Erythroblast (primary cell): Measurements from ENCODE around the gene GREM2.

Experiments used
- GATA1 ChIP-seq: IDR thresholded peaks from 2 replicates; pipeline ENCODE4 v1.6.1; 2011; ENCODE audit warnings: low read depth, mild to moderate bottlenecking, control low read depth, low read length, moderate library complexity
- POLR2A ChIP-seq: IDR thresholded peaks from 2 replicates; pipeline ENCODE4 v1.6.1; 2011; ENCODE audit warnings: mild to moderate bottlenecking, low read length

- TF ChIP-seq POLR2A (no peak), GATA1 (no peak)
Measured at GRCh38 chr1:240656531-240656930, 44.6 kb upstream of the GREM2 start.
